ENCODE data around the gene HS6ST2.

HS6ST2 gene

DNA sequence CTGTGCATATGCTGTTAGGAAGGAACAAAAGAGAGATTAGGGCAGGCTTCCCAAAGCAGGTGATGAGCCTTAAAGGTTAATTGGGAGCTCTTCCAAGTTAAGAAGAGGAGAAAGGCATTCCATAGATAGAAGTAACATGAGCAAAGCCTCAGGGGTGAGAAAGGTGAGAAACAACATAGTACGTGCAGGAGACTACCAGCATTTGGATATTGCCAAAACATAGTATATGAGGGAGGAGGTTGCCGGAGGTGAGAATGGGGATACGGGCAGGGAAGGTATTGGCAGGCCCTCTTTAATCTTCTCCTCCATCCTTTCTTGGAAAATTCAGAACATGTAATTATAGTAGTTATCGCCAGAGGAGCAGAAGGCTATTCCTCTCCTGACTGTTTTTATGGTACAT lies 373.5 kb downstream of the HS6ST2 start:
- in situ Hi-C loops (cut with MboI; ENCODE audit: low sequenced_read_pairs), result no loop called here

DNA sequence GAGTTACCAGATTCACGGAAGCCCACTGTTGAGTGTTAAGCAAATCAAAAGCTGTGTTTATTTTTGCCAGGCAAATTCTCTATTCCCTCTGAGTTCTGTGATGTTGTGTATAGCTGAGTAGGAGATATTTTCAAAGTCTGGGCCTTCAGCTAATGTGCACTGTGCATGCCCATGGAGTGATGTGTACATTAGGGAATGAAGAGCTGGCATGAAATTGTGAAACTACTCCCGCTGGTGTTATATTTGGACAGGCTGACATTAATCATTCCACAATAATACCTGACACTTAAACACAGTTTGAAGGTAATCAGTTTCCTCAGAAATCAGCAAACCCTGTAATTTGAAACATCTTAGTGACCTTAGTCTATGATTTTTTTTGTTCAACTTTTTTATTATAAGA lies 381.5 kb downstream of the HS6ST2 start:
- in situ Hi-C loops (cut with MboI; ENCODE audit: low sequenced_read_pairs), result no loop called here

Data from HL-60/S4 (cell line).